MCF 10A (cell line): ENCODE results near the gene CCL11. TPM values are rescaled to one million over a fixed set of nuclear protein-coding genes. Genes with fewer than 3 reads are reported as not detected.

ENCODE experiments used
- BruUV-seq: library from RNA; stranded (reverse); fragments of 400-500 nt; replicated peaks from 2 replicates; lab custom pipeline; 2021; lab: Mats Ljungman, UMichigan
- CTCF ChIA-PET: fragments of 300-600 bp; sonication (Branson Sonifier 250); formaldehyde crosslinking; extraction: SDS; loops from one replicate; lab custom pipeline; 2021; ENCODE audit warnings: antibody characterized with exemption, inconsistent platforms; lab: Yijun Ruan, JAX
- POLR2A ChIA-PET: fragments of 300-600, 350-650 bp; sonication (Branson Sonifier 250); formaldehyde crosslinking; extraction: SDS; loops from one replicate; lab custom pipeline; 2020; ENCODE audit warnings: antibody characterized with exemption, inconsistent platforms; lab: Yijun Ruan, JAX
- DNase-seq: peaks from one replicate; pipeline ENCODE4 v3.0.0-alpha.2; 2018; ENCODE audit not compliant: unreplicated experiment
- H3K27ac Mint-ChIP-seq: one replicate; pipeline ENCODE4 v1.8.0; 2022; ENCODE audit warnings: mild to moderate bottlenecking, low read depth, mixed read lengths; ENCODE audit not compliant: unreplicated experiment
- H3K27me3 Mint-ChIP-seq: one replicate; pipeline ENCODE4 v1.8.0; 2022; ENCODE audit warnings: mixed read lengths; ENCODE audit not compliant: insufficient read depth, unreplicated experiment
- H3K36me3 Mint-ChIP-seq: one replicate; pipeline ENCODE4 v1.8.0; 2022; ENCODE audit warnings: mild to moderate bottlenecking, moderate library complexity, mixed read lengths; ENCODE audit not compliant: insufficient read depth, unreplicated experiment
- H3K4me1 Mint-ChIP-seq: one replicate; pipeline ENCODE4 v1.8.0; 2022; ENCODE audit warnings: mixed read lengths; ENCODE audit not compliant: insufficient read depth, unreplicated experiment
- H3K4me3 Mint-ChIP-seq: one replicate; pipeline ENCODE4 v1.8.0; 2022; ENCODE audit warnings: mild to moderate bottlenecking, moderate library complexity, mixed read lengths; ENCODE audit not compliant: unreplicated experiment
- H3K9me3 Mint-ChIP-seq: one replicate; pipeline ENCODE4 v1.8.0; 2022; ENCODE audit warnings: mixed read lengths; ENCODE audit not compliant: unreplicated experiment
- intact Hi-C: fragments of 100-400 bp; cut with micrococcal nuclease; formaldehyde crosslinking; loops from 2 replicates; pipeline ENCODE4 v1.14.1; 2022
- total RNA-seq: library from RNA; stranded (reverse); gene quantifications from 2 replicates; pipeline ENCODE4 v1.2.3, GENCODE V29; 2022
- TF ChIP-seq, protein P1 (sequence below): fragments of 200-600 bp; IDR thresholded peaks from one replicate; pipeline ENCODE4 v1.8.0; 2022; ENCODE audit warnings: antibody characterized with exemption, mild to moderate bottlenecking; ENCODE audit not compliant: unreplicated experiment

Gene CCL11
- total RNA-seq, 1 experiment from 2014 or later, result not detected

- H3K27ac Mint-ChIP-seq, result no peak overlapping the region
- no peaks in the 10 kb centered on the region for H3K27me3 Mint-ChIP-seq
- peaks cover 9% of the 10 kb centered on the region for H3K4me1 Mint-ChIP-seq
- no TSS peak for BruUV-seq
- H3K9me3 Mint-ChIP-seq, result no peaks in the 10 kb centered on the region
- H3K36me3 Mint-ChIP-seq, result no peaks in the 10 kb centered on the region
- no peak overlapping the region for H3K4me3 Mint-ChIP-seq
- DNase-seq, result no peak
- intact Hi-C loops, result no loop called here
- CTCF ChIA-PET, result no interaction called here
- POLR2A ChIA-PET, result no interaction called here
- TF ChIP-seq, protein P1, sequence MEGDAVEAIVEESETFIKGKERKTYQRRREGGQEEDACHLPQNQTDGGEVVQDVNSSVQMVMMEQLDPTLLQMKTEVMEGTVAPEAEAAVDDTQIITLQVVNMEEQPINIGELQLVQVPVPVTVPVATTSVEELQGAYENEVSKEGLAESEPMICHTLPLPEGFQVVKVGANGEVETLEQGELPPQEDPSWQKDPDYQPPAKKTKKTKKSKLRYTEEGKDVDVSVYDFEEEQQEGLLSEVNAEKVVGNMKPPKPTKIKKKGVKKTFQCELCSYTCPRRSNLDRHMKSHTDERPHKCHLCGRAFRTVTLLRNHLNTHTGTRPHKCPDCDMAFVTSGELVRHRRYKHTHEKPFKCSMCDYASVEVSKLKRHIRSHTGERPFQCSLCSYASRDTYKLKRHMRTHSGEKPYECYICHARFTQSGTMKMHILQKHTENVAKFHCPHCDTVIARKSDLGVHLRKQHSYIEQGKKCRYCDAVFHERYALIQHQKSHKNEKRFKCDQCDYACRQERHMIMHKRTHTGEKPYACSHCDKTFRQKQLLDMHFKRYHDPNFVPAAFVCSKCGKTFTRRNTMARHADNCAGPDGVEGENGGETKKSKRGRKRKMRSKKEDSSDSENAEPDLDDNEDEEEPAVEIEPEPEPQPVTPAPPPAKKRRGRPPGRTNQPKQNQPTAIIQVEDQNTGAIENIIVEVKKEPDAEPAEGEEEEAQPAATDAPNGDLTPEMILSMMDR, result no peak
These were observed 27.6 kb downstream of the CCL11 start for GRCh38 chr17:34313164-34313563.

- TF ChIP-seq, protein P1, result no peak
- Mint-ChIP-seq H3K9me3 (no peaks in the 10 kb centered on the region), H3K36me3 (no peaks in the 10 kb centered on the region), H3K27me3 (no peaks in the 10 kb centered on the region), H3K4me3 (no peak overlapping the region), H3K4me1 (peaks cover 9% of the 10 kb centered on the region), H3K27ac (peak overlapping the region; percentile 50)
- ChIA-PET POLR2A (interaction anchor here (0.6 kb wide), 1 partner anchor 416 kb away, joined by 5 read pairs; no protein-coding TSS in a partner anchor), CTCF (no interaction called here)
- intact Hi-C loops, result no loop called here
- no TSS peak for BruUV-seq
- no peak for DNase-seq
These were observed 28.7 kb downstream of the CCL11 start for GRCh38 chr17:34314279-34314678.

DNA sequence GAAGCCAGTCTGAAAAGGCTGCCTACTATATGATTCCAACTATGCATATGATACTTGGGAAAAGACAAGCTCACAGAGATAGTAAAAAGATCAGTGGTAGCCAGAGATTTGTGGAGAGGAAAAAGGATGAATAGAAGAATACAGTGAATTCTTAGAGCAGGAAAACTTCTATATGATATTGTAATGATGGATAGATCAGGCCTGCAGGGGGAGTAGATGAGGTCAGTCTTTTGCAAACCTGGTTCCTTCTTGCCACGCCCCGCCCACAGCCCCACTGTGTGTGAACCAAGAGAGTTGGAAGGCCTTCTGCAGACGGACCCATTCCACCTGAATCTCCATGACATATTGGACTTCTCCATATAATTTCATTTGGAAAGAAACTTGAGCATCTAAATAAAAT, 32.9 kb downstream of the CCL11 start:
- H3K36me3 Mint-ChIP-seq, result no peaks in the 10 kb centered on the region
- BruUV-seq, result no TSS peak

GRCh38 chr17:34319039-34319483, 33.5 kb downstream of the CCL11 start, which contains the start of gene CCL8:
Gene CCL8, plus strand, starts transcription at chr17:34319435. Its CDS starts 67 bp downstream, at chr17:34319502.
- no peak for DNase-seq
- no peaks in the 10 kb centered on the region for H3K9me3 Mint-ChIP-seq
- ChIA-PET POLR2A (no interaction called here), CTCF (interaction anchor here (1.3 kb wide), 1 partner anchor 13 kb away, joined by 4 read pairs; no protein-coding TSS in a partner anchor)
- TF ChIP-seq, protein P1, result no peak
- H3K4me1 Mint-ChIP-seq, result peaks cover 7% of the 10 kb centered on the region
- no peak within 1 kb of the TSS for H3K27ac Mint-ChIP-seq
- no TSS peak for BruUV-seq
- H3K27me3 Mint-ChIP-seq, result no peaks in the 10 kb centered on the region
- intact Hi-C loops, result no loop called here
- H3K36me3 Mint-ChIP-seq, result no peaks in the 10 kb centered on the region
- no peak within 1 kb of the TSS for H3K4me3 Mint-ChIP-seq

More for the DNA sequence above, 32.9 kb downstream of the CCL11 start:
- Mint-ChIP-seq H3K9me3 (no peaks in the 10 kb centered on the region), H3K4me1 (peaks cover 9% of the 10 kb centered on the region), H3K4me3 (no peak overlapping the region), H3K27me3 (no peaks in the 10 kb centered on the region), H3K27ac (no peak overlapping the region)
- intact Hi-C loops, result no loop called here
- TF ChIP-seq, protein P1, result no peak
- POLR2A ChIA-PET, result no interaction called here
- no peak for DNase-seq
- CTCF ChIA-PET, result interaction anchor here (0.7 to 1.3 kb wide), 5 partner anchors 12 to 273 kb away, joined by 3 to 5 read pairs (median 3); no protein-coding TSS in a partner anchor
